WTC11 (cell line): ENCODE measurements around the gene FOXP4. TPM values are rescaled to one million over a fixed set of nuclear protein-coding genes. Genes with fewer than 3 reads are reported as not detected.

Experiments used
- ATAC-seq: fragments of 200-7000 bp; cut with Tn5 transposase; 2 replicates; pipeline ENCODE4 v1.10.0; 2021; ENCODE audit warnings: mild to moderate bottlenecking, moderate library complexity
- CTCF ChIA-PET: fragments of 300-600 bp; sonication (Branson Sonifier 250); formaldehyde crosslinking; loops from one replicate; lab custom pipeline; 2021; ENCODE audit warnings: antibody characterized with exemption; lab: Charles Lee
- POLR2A ChIA-PET: fragments of 350-600 bp; sonication (Branson Sonifier 250); formaldehyde crosslinking; loops from one replicate; lab custom pipeline; 2021; ENCODE audit warnings: antibody characterized with exemption; lab: Charles Lee
- DNase-seq: peaks from one replicate; pipeline ENCODE4 v3.0.0; 2021; ENCODE audit warnings: low spot score
- H3K27ac Mint-ChIP-seq: 2 replicates; pipeline ENCODE4 v1.8.0; 2021; ENCODE audit warnings: mixed read lengths
- H3K27me3 Mint-ChIP-seq: 2 replicates; pipeline ENCODE4 v1.8.0; 2021; ENCODE audit warnings: low read depth, mild to moderate bottlenecking, moderate library complexity, mixed read lengths
- H3K36me3 Mint-ChIP-seq: 2 replicates; pipeline ENCODE4 v1.8.0; 2021; ENCODE audit warnings: mixed read lengths
- H3K4me1 Mint-ChIP-seq: 2 replicates; pipeline ENCODE4 v1.8.0; 2022; ENCODE audit warnings: mixed read lengths
- H3K4me3 Mint-ChIP-seq: 2 replicates; pipeline ENCODE4 v1.8.0; 2021; ENCODE audit warnings: mild to moderate bottlenecking, moderate library complexity, mixed read lengths
- H3K9me3 Mint-ChIP-seq: 2 replicates; pipeline ENCODE4 v1.8.0; 2021; ENCODE audit warnings: mixed read lengths
- EMX1 ChIP-seq: fragments of 250-450 bp; sonication (Bioruptor Pico); IDR thresholded peaks from 2 replicates; pipeline ENCODE4 v1.8.0; 2021; ENCODE audit warnings: mild to moderate bottlenecking
- FOXK1 ChIP-seq: sonication (generic); formaldehyde crosslinking; IDR thresholded peaks from 2 replicates; pipeline ENCODE4 v1.8.0; 2022; ENCODE audit warnings: mild to moderate bottlenecking, moderate library complexity, missing genetic modification reagents
- GTF2I ChIP-seq: fragments of 250-450 bp; sonication (Bioruptor Pico); conservative IDR thresholded peaks from 2 replicates; pipeline ENCODE4 v1.4.0; 2021; ENCODE audit warnings: mild to moderate bottlenecking
- HMGA2 ChIP-seq: fragments of 250-450 bp; sonication (Bioruptor Pico); IDR thresholded peaks from 2 replicates; pipeline ENCODE4 v1.4.0; 2021; ENCODE audit warnings: mild to moderate bottlenecking, moderate library complexity
- KAT7 ChIP-seq: sonication (generic); formaldehyde crosslinking; IDR thresholded peaks from 2 replicates; pipeline ENCODE4 v1.8.1; 2023; ENCODE audit warnings: missing genetic modification reagents, mild to moderate bottlenecking, borderline replicate concordance
- MYBL2 ChIP-seq: sonication (generic); formaldehyde crosslinking; IDR thresholded peaks from 2 replicates; pipeline ENCODE4 v1.8.1; 2023; ENCODE audit warnings: mild to moderate bottlenecking, moderate library complexity, missing genetic modification reagents
- NR2C2 ChIP-seq: sonication (generic); formaldehyde crosslinking; IDR thresholded peaks from 2 replicates; pipeline ENCODE4 v1.8.0; 2022; ENCODE audit warnings: mild to moderate bottlenecking, missing genetic modification reagents
- RORB ChIP-seq: fragments of 250-450 bp; sonication (Bioruptor Pico); IDR thresholded peaks from 2 replicates; pipeline ENCODE4 v1.9.0; 2021; ENCODE audit warnings: mild to moderate bottlenecking
- SMAD3 ChIP-seq: sonication (generic); formaldehyde crosslinking; IDR thresholded peaks from 2 replicates; pipeline ENCODE4 v1.8.0; 2022; ENCODE audit warnings: missing genetic modification reagents, mild to moderate bottlenecking, borderline replicate concordance
- SMAD4 ChIP-seq: sonication (generic); formaldehyde crosslinking; IDR thresholded peaks from 2 replicates; pipeline ENCODE4 v1.8.0; 2022; ENCODE audit warnings: mild to moderate bottlenecking, missing genetic modification reagents
- TP53 ChIP-seq: sonication (generic); formaldehyde crosslinking; IDR thresholded peaks from 2 replicates; pipeline ENCODE4 v1.8.1; 2023; ENCODE audit warnings: mild to moderate bottlenecking, missing genetic modification reagents
- ZNF232 ChIP-seq: sonication (generic); formaldehyde crosslinking; IDR thresholded peaks from 2 replicates; pipeline ENCODE4 v1.8.0; 2022; ENCODE audit warnings: mild to moderate bottlenecking, missing genetic modification reagents
- ZNF263 ChIP-seq: sonication (generic); formaldehyde crosslinking; IDR thresholded peaks from 2 replicates; pipeline ENCODE4 v1.8.1; 2022; ENCODE audit warnings: low read depth, mild to moderate bottlenecking, moderate library complexity, missing genetic modification reagents
- ZNF423 ChIP-seq: fragments of 250-450 bp; sonication (Bioruptor Pico); IDR thresholded peaks from 2 replicates; pipeline ENCODE4 v2.1.2; 2022; ENCODE audit warnings: mild to moderate bottlenecking, moderate library complexity
- ZNF671 ChIP-seq: fragments of 250-450 bp; sonication (Bioruptor Pico); IDR thresholded peaks from 2 replicates; pipeline ENCODE4 v1.8.0; 2021; ENCODE audit warnings: mild to moderate bottlenecking
- total RNA-seq: library from RNA; stranded (reverse); gene quantifications from 3 replicates; pipeline ENCODE4 v1.2.3, GENCODE V29; 2021
- TF ChIP-seq, protein P1 (sequence below): sonication (generic); formaldehyde crosslinking; IDR thresholded peaks from 2 replicates; pipeline ENCODE4 v1.8.1; 2022; ENCODE audit warnings: mild to moderate bottlenecking, moderate library complexity, missing genetic modification reagents
- TF ChIP-seq, protein P2 (sequence below): sonication (generic); formaldehyde crosslinking; IDR thresholded peaks from 2 replicates; pipeline ENCODE4 v1.8.1; 2022; ENCODE audit warnings: missing genetic modification reagents, borderline replicate concordance
- TF ChIP-seq, protein P3 (sequence below): fragments of 250-450 bp; sonication (Bioruptor Pico); IDR thresholded peaks from 2 replicates; pipeline ENCODE4 v1.8.0; 2021; ENCODE audit warnings: mild to moderate bottlenecking
- TF ChIP-seq, protein P4 (sequence below): sonication (generic); formaldehyde crosslinking; IDR thresholded peaks from 2 replicates; pipeline ENCODE4 v1.8.0; 2022; ENCODE audit warnings: mild to moderate bottlenecking, missing genetic modification reagents
- TF ChIP-seq, protein P5 (sequence below): sonication (generic); formaldehyde crosslinking; conservative IDR thresholded peaks from 2 replicates; pipeline ENCODE4 v1.8.1; 2023; ENCODE audit warnings: mild to moderate bottlenecking, low read depth, missing genetic modification reagents, moderate library complexity

The FOXP4 gene
- total RNA-seq, 1 experiment from 2014 or later, result 36.6 TPM

DNA sequence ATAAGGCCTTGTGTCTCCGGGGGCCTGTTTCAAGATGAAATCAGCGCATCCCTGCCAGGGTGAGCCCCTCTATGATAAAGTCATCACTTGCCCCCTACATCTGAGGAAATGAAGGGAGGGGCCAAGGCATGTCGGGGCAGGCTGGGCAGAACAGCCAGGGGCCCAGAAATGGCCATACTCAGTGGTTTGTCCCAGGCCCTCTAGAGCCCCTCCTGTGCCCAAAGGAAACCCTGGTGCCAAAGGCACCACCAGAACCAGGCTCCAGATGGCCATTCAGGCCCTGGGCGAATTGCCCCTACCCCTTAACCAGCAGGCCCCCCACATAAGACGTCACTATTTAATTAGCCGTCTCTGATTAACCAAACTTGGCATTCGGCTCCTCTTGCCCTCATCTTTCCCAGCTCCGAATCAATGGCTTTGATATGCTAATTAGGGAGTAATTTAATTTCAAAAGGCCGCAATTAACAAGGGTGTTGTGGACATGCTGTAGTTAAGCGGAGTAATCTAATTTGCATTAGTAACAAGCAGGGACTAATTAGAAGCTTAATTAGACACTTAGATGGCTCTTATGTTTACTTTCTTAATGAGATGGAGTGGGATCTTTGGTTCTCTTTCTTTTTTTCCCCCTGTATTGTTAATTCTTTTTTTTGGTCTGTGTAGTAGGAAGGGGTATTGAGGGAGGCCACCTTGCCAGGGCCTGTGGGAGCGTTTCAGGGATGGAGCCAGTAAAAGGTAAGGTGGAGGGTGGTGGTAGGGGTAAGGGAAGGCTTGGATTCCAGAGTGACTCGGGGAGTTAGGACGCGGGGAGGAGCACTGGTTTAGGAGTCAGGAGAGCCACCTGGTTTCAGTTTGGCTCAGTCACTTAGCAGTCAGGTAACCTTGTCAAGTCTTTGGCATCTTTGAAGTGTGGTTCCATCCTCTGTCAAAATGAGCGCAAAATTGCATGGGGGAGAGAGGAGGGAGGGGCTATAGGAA lies 9.4 kb downstream of the FOXP4 start (continued):
- TF ChIP-seq ZNF232 (CRISPR knock-in tag), result no peak

DNA sequence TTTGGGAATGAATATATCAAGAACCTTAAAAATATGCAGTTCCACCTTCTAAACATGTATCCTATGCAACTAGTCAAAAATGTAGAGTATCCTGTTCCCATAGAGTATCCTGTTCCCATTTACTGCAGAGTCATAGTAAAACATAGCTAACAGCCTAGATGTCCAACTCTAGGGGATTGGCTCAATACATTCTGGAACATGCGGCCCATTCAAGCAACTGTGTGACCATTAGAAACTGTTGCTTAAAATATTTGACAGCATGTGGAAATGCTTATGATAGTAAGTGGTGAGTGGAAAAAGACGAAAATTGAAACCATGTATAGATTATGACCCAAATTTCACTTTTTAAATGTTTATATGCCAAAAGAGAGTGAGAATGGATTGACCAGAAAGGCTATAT lies 11.2 kb downstream of the FOXP4 start:
- ChIA-PET POLR2A (no interaction called here), CTCF (interaction anchor here (1.3 to 1.6 kb wide), 4 partner anchors 22 to 117 kb away, joined by 3 to 5 read pairs (median 4); no protein-coding TSS in a partner anchor)
- no peaks in the 10 kb centered on the region for H3K36me3 Mint-ChIP-seq

DNA sequence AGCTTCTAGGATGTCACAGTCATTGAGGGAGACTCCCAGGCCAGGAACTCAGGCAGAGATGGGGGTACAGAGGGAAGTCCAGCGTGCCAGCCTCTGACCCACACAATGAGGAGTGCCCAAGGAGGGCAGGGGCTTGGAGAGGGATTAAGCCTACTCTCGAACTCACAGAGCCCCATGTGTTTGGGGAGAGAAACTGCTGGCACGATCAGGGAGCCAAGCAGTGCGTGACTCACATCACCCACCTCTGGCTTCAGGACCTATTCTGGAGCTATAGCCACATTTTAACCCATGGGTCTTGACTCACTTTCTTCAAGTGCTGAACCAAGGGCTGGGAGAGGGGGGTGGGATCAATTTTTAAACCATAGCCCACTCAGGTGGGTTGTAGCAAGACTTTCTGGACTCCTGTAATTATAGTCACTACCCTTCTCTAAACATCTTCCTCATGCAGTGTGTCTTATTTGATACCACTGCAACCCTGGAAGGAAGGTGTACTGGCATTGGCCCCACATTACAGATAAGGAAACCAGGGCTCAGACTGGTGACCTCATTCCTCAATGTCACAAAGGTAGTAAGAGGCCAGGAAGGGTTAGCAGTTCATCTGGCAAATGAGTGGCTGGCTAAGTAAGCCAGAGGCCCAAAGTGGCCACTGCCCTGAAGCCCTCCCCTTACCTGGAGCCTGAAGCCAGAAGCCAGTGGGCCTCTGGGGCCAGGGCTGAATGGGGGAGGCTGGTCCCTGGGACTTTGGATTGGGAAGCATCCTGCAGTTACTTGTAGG lies 12.0 kb downstream of the FOXP4 start:
- H3K9me3 Mint-ChIP-seq, result no peaks in the 10 kb centered on the region
- TF ChIP-seq ZNF423 (CRISPR knock-in tag), result no peak
- TF ChIP-seq ZNF232 (CRISPR knock-in tag), result no peak
- TF ChIP-seq RORB (CRISPR knock-in tag), result no peak
- no peak for TF ChIP-seq HMGA2 (CRISPR knock-in tag)
- TF ChIP-seq, protein P1, sequence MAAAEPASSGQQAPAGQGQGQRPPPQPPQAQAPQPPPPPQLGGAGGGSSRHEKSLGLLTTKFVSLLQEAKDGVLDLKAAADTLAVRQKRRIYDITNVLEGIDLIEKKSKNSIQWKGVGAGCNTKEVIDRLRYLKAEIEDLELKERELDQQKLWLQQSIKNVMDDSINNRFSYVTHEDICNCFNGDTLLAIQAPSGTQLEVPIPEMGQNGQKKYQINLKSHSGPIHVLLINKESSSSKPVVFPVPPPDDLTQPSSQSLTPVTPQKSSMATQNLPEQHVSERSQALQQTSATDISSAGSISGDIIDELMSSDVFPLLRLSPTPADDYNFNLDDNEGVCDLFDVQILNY, result no peak
- no peak for TF ChIP-seq MYBL2 (CRISPR knock-in tag)
- no peak for TF ChIP-seq SMAD4 (CRISPR knock-in tag)
- TF ChIP-seq, protein P2, sequence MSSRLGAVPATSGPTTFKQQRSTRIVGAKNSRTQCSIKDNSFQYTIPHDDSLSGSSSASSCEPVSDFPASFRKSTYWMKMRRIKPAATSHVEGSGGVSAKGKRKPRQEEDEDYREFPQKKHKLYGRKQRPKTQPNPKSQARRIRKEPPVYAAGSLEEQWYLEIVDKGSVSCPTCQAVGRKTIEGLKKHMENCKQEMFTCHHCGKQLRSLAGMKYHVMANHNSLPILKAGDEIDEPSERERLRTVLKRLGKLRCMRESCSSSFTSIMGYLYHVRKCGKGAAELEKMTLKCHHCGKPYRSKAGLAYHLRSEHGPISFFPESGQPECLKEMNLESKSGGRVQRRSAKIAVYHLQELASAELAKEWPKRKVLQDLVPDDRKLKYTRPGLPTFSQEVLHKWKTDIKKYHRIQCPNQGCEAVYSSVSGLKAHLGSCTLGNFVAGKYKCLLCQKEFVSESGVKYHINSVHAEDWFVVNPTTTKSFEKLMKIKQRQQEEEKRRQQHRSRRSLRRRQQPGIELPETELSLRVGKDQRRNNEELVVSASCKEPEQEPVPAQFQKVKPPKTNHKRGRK (CRISPR knock-in tag), result no peak
- TF ChIP-seq, protein P3, sequence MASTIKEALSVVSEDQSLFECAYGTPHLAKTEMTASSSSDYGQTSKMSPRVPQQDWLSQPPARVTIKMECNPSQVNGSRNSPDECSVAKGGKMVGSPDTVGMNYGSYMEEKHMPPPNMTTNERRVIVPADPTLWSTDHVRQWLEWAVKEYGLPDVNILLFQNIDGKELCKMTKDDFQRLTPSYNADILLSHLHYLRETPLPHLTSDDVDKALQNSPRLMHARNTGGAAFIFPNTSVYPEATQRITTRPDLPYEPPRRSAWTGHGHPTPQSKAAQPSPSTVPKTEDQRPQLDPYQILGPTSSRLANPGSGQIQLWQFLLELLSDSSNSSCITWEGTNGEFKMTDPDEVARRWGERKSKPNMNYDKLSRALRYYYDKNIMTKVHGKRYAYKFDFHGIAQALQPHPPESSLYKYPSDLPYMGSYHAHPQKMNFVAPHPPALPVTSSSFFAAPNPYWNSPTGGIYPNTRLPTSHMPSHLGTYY, result no peak
- TF ChIP-seq, protein P4, sequence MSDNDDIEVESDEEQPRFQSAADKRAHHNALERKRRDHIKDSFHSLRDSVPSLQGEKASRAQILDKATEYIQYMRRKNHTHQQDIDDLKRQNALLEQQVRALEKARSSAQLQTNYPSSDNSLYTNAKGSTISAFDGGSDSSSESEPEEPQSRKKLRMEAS (CRISPR knock-in tag), result no peak
- TF ChIP-seq SMAD3 (CRISPR knock-in tag), result no peak
- no peak for TF ChIP-seq EMX1 (CRISPR knock-in tag)

More for the DNA sequence above, 11.2 kb downstream of the FOXP4 start:
- Mint-ChIP-seq H3K9me3 (no peaks in the 10 kb centered on the region), H3K4me3 (no peak overlapping the region)
- ATAC-seq, result no peak
- TF ChIP-seq, protein P3, result no peak
- TF ChIP-seq ZNF232 (CRISPR knock-in tag) (no peak), FOXK1 (CRISPR knock-in tag) (no peak), GTF2I (CRISPR knock-in tag) (no peak), ZNF671 (CRISPR knock-in tag) (no peak), SMAD3 (CRISPR knock-in tag) (no peak), NR2C2 (CRISPR knock-in tag) (no peak), KAT7 (no peak), TP53 (CRISPR knock-in tag) (no peak), ZNF263 (CRISPR knock-in tag) (no peak)
- TF ChIP-seq, protein P5, sequence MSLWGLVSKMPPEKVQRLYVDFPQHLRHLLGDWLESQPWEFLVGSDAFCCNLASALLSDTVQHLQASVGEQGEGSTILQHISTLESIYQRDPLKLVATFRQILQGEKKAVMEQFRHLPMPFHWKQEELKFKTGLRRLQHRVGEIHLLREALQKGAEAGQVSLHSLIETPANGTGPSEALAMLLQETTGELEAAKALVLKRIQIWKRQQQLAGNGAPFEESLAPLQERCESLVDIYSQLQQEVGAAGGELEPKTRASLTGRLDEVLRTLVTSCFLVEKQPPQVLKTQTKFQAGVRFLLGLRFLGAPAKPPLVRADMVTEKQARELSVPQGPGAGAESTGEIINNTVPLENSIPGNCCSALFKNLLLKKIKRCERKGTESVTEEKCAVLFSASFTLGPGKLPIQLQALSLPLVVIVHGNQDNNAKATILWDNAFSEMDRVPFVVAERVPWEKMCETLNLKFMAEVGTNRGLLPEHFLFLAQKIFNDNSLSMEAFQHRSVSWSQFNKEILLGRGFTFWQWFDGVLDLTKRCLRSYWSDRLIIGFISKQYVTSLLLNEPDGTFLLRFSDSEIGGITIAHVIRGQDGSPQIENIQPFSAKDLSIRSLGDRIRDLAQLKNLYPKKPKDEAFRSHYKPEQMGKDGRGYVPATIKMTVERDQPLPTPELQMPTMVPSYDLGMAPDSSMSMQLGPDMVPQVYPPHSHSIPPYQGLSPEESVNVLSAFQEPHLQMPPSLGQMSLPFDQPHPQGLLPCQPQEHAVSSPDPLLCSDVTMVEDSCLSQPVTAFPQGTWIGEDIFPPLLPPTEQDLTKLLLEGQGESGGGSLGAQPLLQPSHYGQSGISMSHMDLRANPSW (CRISPR knock-in tag), result no peak
- TF ChIP-seq, all 79 proteins: peak for 0
- Mint-ChIP-seq H3K27me3 (peaks cover 76% of the 10 kb centered on the region), H3K4me1 (peaks cover 81% of the 10 kb centered on the region), H3K27ac (no peak overlapping the region)
- no peak for DNase-seq

More for the DNA sequence above, 12.0 kb downstream of the FOXP4 start:
- Mint-ChIP-seq H3K27ac (no peak overlapping the region), H3K4me1 (peaks cover 82% of the 10 kb centered on the region), H3K27me3 (peaks cover 67% of the 10 kb centered on the region), H3K4me3 (no peak overlapping the region), H3K36me3 (no peaks in the 10 kb centered on the region)
- ChIA-PET CTCF (no interaction called here), POLR2A (no interaction called here)
- DNase-seq, result no peak
- ATAC-seq, result no peak
